Loucy (cell line): ENCODE measurements around the gene ATRAID.

Source experiments
- EZH2phosphoT487 ChIP-seq: fragments of 200-600 bp; IDR thresholded peaks from 2 replicates; pipeline ENCODE4 v1.6.1; 2018; ENCODE audit warnings: antibody characterized with exemption, mild to moderate bottlenecking, moderate library complexity, borderline replicate concordance
- TF ChIP-seq, protein P1 (sequence below): fragments of 200-600 bp; sonication (generic); conservative IDR thresholded peaks from 2 replicates; pipeline ENCODE4 v1.5.1; 2014; ENCODE audit warnings: mild to moderate bottlenecking, antibody characterized with exemption, low read length

DNA sequence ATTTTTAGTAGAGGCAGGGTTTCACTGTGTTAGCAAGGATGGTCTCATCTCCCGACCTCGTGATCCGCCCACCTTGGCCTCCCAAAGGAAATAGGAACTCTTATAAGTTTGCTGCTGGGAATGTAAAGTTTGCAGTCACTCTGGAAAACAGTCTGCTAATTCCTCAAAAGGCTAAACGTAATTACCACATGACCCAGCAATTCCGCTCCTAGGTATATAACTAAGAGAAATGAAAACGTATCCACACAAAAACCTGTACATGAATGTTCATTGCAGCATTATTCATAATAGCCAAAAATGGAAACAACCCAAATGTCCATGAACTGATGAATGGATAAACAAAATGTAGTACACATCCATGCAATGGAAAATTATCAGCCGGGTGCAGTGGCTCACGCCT lies 21.9 kb upstream of the ATRAID start:
- TF ChIP-seq, protein P1, sequence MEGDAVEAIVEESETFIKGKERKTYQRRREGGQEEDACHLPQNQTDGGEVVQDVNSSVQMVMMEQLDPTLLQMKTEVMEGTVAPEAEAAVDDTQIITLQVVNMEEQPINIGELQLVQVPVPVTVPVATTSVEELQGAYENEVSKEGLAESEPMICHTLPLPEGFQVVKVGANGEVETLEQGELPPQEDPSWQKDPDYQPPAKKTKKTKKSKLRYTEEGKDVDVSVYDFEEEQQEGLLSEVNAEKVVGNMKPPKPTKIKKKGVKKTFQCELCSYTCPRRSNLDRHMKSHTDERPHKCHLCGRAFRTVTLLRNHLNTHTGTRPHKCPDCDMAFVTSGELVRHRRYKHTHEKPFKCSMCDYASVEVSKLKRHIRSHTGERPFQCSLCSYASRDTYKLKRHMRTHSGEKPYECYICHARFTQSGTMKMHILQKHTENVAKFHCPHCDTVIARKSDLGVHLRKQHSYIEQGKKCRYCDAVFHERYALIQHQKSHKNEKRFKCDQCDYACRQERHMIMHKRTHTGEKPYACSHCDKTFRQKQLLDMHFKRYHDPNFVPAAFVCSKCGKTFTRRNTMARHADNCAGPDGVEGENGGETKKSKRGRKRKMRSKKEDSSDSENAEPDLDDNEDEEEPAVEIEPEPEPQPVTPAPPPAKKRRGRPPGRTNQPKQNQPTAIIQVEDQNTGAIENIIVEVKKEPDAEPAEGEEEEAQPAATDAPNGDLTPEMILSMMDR, result no peak
- no peak for TF ChIP-seq EZH2phosphoT487
